Erythroblast (primary cell): ENCODE results near the gene CRACDL.

ENCODE experiments used
- GATA1 ChIP-seq: IDR thresholded peaks from 2 replicates; pipeline ENCODE4 v1.6.1; 2011; ENCODE audit warnings: low read depth, mild to moderate bottlenecking, control low read depth, low read length, moderate library complexity
- POLR2A ChIP-seq: IDR thresholded peaks from 2 replicates; pipeline ENCODE4 v1.6.1; 2011; ENCODE audit warnings: mild to moderate bottlenecking, low read length

GRCh38 chr2:98975611-98976010 lies 39.6 kb upstream of the CRACDL start:
- TF ChIP-seq POLR2A (no peak), GATA1 (no peak)
